ENCODE data around the gene VAV3. TPM values are rescaled to one million over a fixed set of nuclear protein-coding genes. Genes with fewer than 3 reads are reported as not detected.

The VAV3 gene
- total RNA-seq, 1 donor from 2014 or later, result 2.6 TPM

DNA sequence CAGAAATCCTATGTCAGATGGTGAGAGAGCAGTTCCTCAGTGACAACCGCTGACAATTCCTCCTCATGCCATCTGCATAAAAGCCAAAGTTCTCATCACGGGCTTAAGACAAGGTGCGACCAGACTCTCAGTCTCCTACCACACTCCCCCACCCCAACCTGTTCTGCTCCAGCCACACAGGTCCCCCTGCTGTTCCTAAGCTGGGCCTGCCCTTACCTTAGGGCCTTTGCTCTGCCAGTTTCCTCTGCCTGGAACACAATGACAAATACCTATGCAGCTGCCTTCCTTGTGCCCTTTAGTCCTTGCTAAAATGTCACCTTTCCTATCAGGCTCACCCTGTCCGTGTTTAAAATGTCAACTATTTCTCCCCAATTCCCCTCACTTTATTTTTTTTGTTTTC lies 441.9 kb downstream of the VAV3 start:
- H3K27me3 ChIP-seq (ENCODE audit: insufficient read depth, low read length), result no peaks in the 10 kb centered on the region
- FAIRE-seq, result no peak
- Mint-ChIP-seq H3K36me3 (ENCODE audit: low read depth, unreplicated experiment) (no peaks in the 10 kb centered on the region), H3K4me3 (ENCODE audit: unreplicated experiment) (no peak overlapping the region), H3K4me1 (ENCODE audit: low read depth, unreplicated experiment) (peaks cover 5% of the 10 kb centered on the region), H3K27me3 (ENCODE audit: low read depth, unreplicated experiment) (no peaks in the 10 kb centered on the region), H3K9me3 (ENCODE audit: unreplicated experiment) (no peaks in the 10 kb centered on the region), H3K27ac (ENCODE audit: unreplicated experiment) (no peak overlapping the region)
- no peak for DNase-seq (ENCODE audit: low read depth)
- no peaks in the 10 kb centered on the region for H3K4me1 ChIP-seq (ENCODE audit: insufficient read depth, low read length)
- H3K27ac ChIP-seq (ENCODE audit: low read depth, low read length), result no peak overlapping the region
- no peak overlapping the region for H3K4me2 ChIP-seq (ENCODE audit: low read length)
- H4K20me1 ChIP-seq (ENCODE audit: insufficient read depth, low read length), result no peaks in the 10 kb centered on the region
- H3K9ac ChIP-seq (ENCODE audit: low read length), result no peak overlapping the region
- no peaks in the 10 kb centered on the region for H3K36me3 ChIP-seq (ENCODE audit: insufficient read depth, low read length)
- H3K4me3 ChIP-seq (ENCODE audit: insufficient read depth, low read depth, low read length), result no peak overlapping the region
- TF ChIP-seq CTCF (IDR thresholded peaks at IDR 0.05; ENCODE audit: insufficient read depth, low read depth, low read length) (no peak), EZH2 (IDR thresholded peaks at IDR 0.05; ENCODE audit: insufficient read depth, low read length) (no peak)
- H2AFZ ChIP-seq (ENCODE audit: low read depth, low read length), result no peak overlapping the region
- no peaks in the 10 kb centered on the region for H3K79me2 ChIP-seq (ENCODE audit: insufficient read depth, low read length)
- no peaks in the 10 kb centered on the region for H3K9me3 ChIP-seq (ENCODE audit: insufficient read depth, low read depth, low read length)

Small RNA genes within 50 kb of the gene (microRNA-seq; reads per million reads assigned to microRNA genes)
- gene MIR7852, result not detected

Other genes starting within 250 kb of the VAV3 start
- gene SLC25A24, start 235.2 kb upstream of the VAV3 start, total RNA-seq, result 48.8 and 55.3 TPM in 2 replicates

All from astrocyte (in vitro differentiated cells and primary cell).